IMR-90 (cell line): ENCODE data around the gene AGAP1. TPM values are rescaled to one million over a fixed set of nuclear protein-coding genes. Genes with fewer than 3 reads are reported as not detected.

ENCODE experiments used
- ATAC-seq: fragments of 200-7000 bp; cut with Tn5 transposase; 2 replicates; pipeline ENCODE4 v1.9.1; 2020; ENCODE audit warnings: low read depth, mild to moderate bottlenecking, moderate library complexity
- BruUV-seq: library from RNA; stranded (reverse); fragments of 400-500 nt; replicated peaks from 2 replicates; lab custom pipeline; 2021; lab: Mats Ljungman, UMichigan
- CTCF ChIA-PET: fragments of 300-600 bp; formaldehyde crosslinking; extraction: SDS; loops from one replicate; lab custom pipeline; 2021; ENCODE audit warnings: antibody characterized with exemption; lab: Yijun Ruan, JAX
- POLR2A ChIA-PET: fragments of 300-600 bp; sonication (Branson Sonifier 250); formaldehyde crosslinking; loops from one replicate; lab custom pipeline; 2022; ENCODE audit warnings: antibody characterized with exemption; ENCODE audit not compliant: unreplicated experiment; lab: Charles Lee
- DNase-seq: peaks from one replicate; pipeline ENCODE4 v3.0.0; 2013
- H2AFZ ChIP-seq: replicated peaks from 2 replicates; pipeline ENCODE3; 2013; ENCODE audit warnings: low read length, mild to moderate bottlenecking; ENCODE audit not compliant: poor library complexity
- H2AK5ac ChIP-seq: 2 replicates; pipeline ENCODE4 v1.6.1; 2013; ENCODE audit warnings: low read depth, low read length, inconsistent platforms
- H2AK9ac ChIP-seq: replicated peaks from 2 replicates; pipeline ENCODE3; 2013; ENCODE audit warnings: mild to moderate bottlenecking, low read depth, low read length, moderate library complexity; ENCODE audit not compliant: poor library complexity
- H2BK120ac ChIP-seq: 2 replicates; pipeline ENCODE4 v1.6.1; 2013; ENCODE audit warnings: low read depth, low read length, inconsistent platforms
- H2BK15ac ChIP-seq: 3 replicates; pipeline ENCODE4 v1.6.1; 2013; ENCODE audit warnings: low read depth, low read length, inconsistent platforms
- H2BK20ac ChIP-seq: 2 replicates; pipeline ENCODE4 v1.6.1; 2013; ENCODE audit warnings: low read depth, mild to moderate bottlenecking, inconsistent platforms, low read length, moderate library complexity
- H2BK5ac ChIP-seq: 2 replicates; pipeline ENCODE4 v1.6.1; 2013; ENCODE audit warnings: mild to moderate bottlenecking, low read depth, low read length, inconsistent platforms; ENCODE audit not compliant: poor library complexity, severe bottlenecking
- H3K14ac ChIP-seq: replicated peaks from 2 replicates; pipeline ENCODE4 v1.6.1; 2013; ENCODE audit warnings: low read depth, low read length, inconsistent platforms
- H3K18ac ChIP-seq: 2 replicates; pipeline ENCODE4 v1.6.1; 2013; ENCODE audit warnings: low read depth, low read length, control low read depth
- H3K23ac ChIP-seq: 2 replicates; pipeline ENCODE4 v1.6.1; 2013; ENCODE audit warnings: low read depth, low read length, inconsistent platforms
- H3K27ac ChIP-seq: 2 replicates; pipeline ENCODE4 v1.5.1; 2013; ENCODE audit warnings: mild to moderate bottlenecking, control low read depth, low read length; ENCODE audit not compliant: insufficient read depth
- H3K27me3 ChIP-seq: 2 replicates; pipeline ENCODE4 v1.6.1; 2013; ENCODE audit warnings: low read length; ENCODE audit not compliant: control insufficient read depth, insufficient read depth
- H3K36me3 ChIP-seq: 2 replicates; pipeline ENCODE4 v1.6.1; 2013; ENCODE audit warnings: low read length, mixed read lengths; ENCODE audit not compliant: control insufficient read depth, insufficient read depth
- H3K4ac ChIP-seq: 2 replicates; pipeline ENCODE4 v1.6.1; 2013; ENCODE audit warnings: low read depth, low read length, inconsistent platforms
- H3K4me1 ChIP-seq: 2 replicates; pipeline ENCODE4 v1.6.1; 2013; ENCODE audit warnings: low read length, mixed read lengths; ENCODE audit not compliant: control insufficient read depth, insufficient read depth
- H3K4me2 ChIP-seq: 2 replicates; pipeline ENCODE4 v1.6.1; 2013; ENCODE audit warnings: low read depth, mild to moderate bottlenecking, control low read depth, low read length, moderate library complexity
- H3K4me3 ChIP-seq: 2 replicates; pipeline ENCODE4 v1.5.1; 2013; ENCODE audit warnings: low read depth, mild to moderate bottlenecking, control low read depth, low read length, moderate library complexity; ENCODE audit not compliant: insufficient read depth
- H3K56ac ChIP-seq: 2 replicates; pipeline ENCODE4 v1.6.1; 2013; ENCODE audit warnings: low read length, inconsistent platforms; ENCODE audit not compliant: insufficient read depth; ENCODE audit errors: extremely low read depth
- H3K79me1 ChIP-seq, 2 experiments: 2 replicates each; pipeline ENCODE4 v1.6.1; 2013; ENCODE audit warnings: low read length in 2 of 2, inconsistent platforms in 1 of 2, low read depth in 1 of 2
- H3K9ac ChIP-seq: 2 replicates; pipeline ENCODE4 v1.6.1; 2013; ENCODE audit warnings: low read depth, low read length, control low read depth
- H3K9me1 ChIP-seq: 2 replicates; pipeline ENCODE4 v1.6.1; 2013; ENCODE audit warnings: low read length, inconsistent platforms; ENCODE audit not compliant: insufficient read depth
- H3K9me3 ChIP-seq: 2 replicates; pipeline ENCODE4 v1.6.1; 2013; ENCODE audit warnings: low read length; ENCODE audit not compliant: control insufficient read depth, insufficient read depth
- H4K20me1 ChIP-seq: 2 replicates; pipeline ENCODE4 v1.6.1; 2013; ENCODE audit warnings: low read length, inconsistent platforms; ENCODE audit not compliant: insufficient read depth
- H4K5ac ChIP-seq: 2 replicates; pipeline ENCODE4 v1.6.1; 2013; ENCODE audit warnings: mild to moderate bottlenecking, low read depth, low read length, control low read depth
- H4K8ac ChIP-seq, 2 experiments: 2 replicates each; pipeline ENCODE4 v1.6.1; 2013; ENCODE audit warnings: low read depth in 2 of 2, low read length in 2 of 2, control low read depth in 1 of 2, inconsistent platforms in 1 of 2
- H4K91ac ChIP-seq: 2 replicates; pipeline ENCODE4 v1.6.1; 2013; ENCODE audit warnings: low read depth, low read length, inconsistent platforms; ENCODE audit not compliant: insufficient read depth
- CEBPB ChIP-seq: IDR thresholded peaks from 2 replicates; pipeline ENCODE4 v1.6.1; 2012; ENCODE audit warnings: low read depth, low read length, improper control_type of control experiment
- MXI1 ChIP-seq: IDR thresholded peaks from 2 replicates; pipeline ENCODE4 v1.6.1; 2012; ENCODE audit warnings: low read depth, mild to moderate bottlenecking, low read length, moderate library complexity, borderline replicate concordance
- POLR2A ChIP-seq: IDR thresholded peaks from 2 replicates; pipeline ENCODE4 v1.6.1; 2012; ENCODE audit warnings: mild to moderate bottlenecking, low read depth, low read length
- RAD21 ChIP-seq: IDR thresholded peaks from 2 replicates; pipeline ENCODE4 v1.6.1; 2012; ENCODE audit warnings: low read length, improper control_type of control experiment
- RCOR1 ChIP-seq: IDR thresholded peaks from 2 replicates; pipeline ENCODE4 v1.6.1; 2012; ENCODE audit warnings: mild to moderate bottlenecking, low read length, improper control_type of control experiment; ENCODE audit not compliant: insufficient replicate concordance
- RFX5 ChIP-seq: IDR thresholded peaks from 2 replicates; pipeline ENCODE4 v1.8.0; 2012; ENCODE audit warnings: low read depth, mild to moderate bottlenecking, low read length, moderate library complexity
- SMC3 ChIP-seq: fragments of 150-350 bp; IDR thresholded peaks from 2 replicates; pipeline ENCODE4 v1.6.1; 2016; ENCODE audit warnings: low read depth, mild to moderate bottlenecking, antibody characterized with exemption, low read length, moderate library complexity
- WGBS, 2 experiments: methylation state at CpG; one replicate each; pipeline versions ENCODE4 v1.1.5 to v1.1.7; 2013; ENCODE audit warnings: missing lambda C conversion rate in 2 of 2; ENCODE audit not compliant: insufficient read length in 1 of 2; ENCODE audit errors: extremely low coverage in 2 of 2; 5-methylcytosine and 5-hydroxymethylcytosine counted together
- dilution Hi-C: fragments of 300-500 bp; cut with HindIII; formaldehyde crosslinking; loops from one replicate; pipeline ENCODE4 v1.14.3; 2018; ENCODE audit warnings: low sequenced_read_pairs; ENCODE audit not compliant: unreplicated experiment
- in situ Hi-C: fragments of 300-500 bp; cut with MboI; formaldehyde crosslinking; loops from 3 replicates; pipeline ENCODE4 v1.14.3; 2019; ENCODE audit warnings: low sequenced_read_pairs, inconsistent platforms, mixed read lengths
- intact Hi-C: fragments of 100-400 bp; cut with micrococcal nuclease; formaldehyde crosslinking; loops from 2 replicates; pipeline ENCODE4 v1.10.0; 2022
- polyA plus RNA-seq, 3 experiments: library from polyadenylated mRNA; depleted of rRNA; stranded (reverse); fragments of >200 nt; gene quantifications; 2 replicates each; pipeline ENCODE4 v1.2.3, GENCODE V29; 2012; ENCODE audit warnings: low replicate concordance in 1 of 3
- total RNA-seq: library from RNA; depleted of rRNA; stranded (reverse); fragments of >200 nt; gene quantifications from 2 replicates; pipeline ENCODE4 v1.2.3, GENCODE V29; 2012
- TF ChIP-seq, protein P1 (sequence below): fragments of 150-350 bp; IDR thresholded peaks from 2 replicates; pipeline ENCODE4 v1.6.1; 2017; ENCODE audit warnings: mild to moderate bottlenecking, antibody characterized with exemption, low read length, low read depth
- TF ChIP-seq, protein P2 (sequence below): fragments of 150-350 bp; IDR thresholded peaks from 2 replicates; pipeline ENCODE4 v1.6.1; 2016; ENCODE audit warnings: low read depth, mild to moderate bottlenecking, low read length, moderate library complexity, borderline replicate concordance

Gene AGAP1
- total and polyA plus RNA-seq, 2 of the 4 experiments (the other 2 are of a cell fraction): 15.1 to 16.4 TPM

DNA sequence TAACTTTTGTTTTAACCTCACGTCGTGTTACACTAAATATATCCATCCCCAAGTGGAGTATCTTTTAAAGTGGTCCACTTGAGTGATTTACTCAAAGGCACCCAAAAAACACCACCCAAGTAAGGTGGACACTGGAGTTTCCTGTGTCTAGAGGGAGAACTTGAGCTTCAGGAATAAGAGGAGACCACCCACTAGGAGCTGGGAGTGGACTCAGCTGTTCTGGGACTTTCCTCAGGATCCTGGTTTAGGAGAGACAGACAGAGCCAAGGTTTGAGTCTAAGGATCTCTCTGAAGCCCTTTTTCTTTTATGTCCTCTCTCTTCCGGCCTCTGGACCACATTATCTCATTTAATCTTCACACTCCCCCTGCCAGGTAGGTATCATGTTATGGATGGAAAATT, 523.6 kb downstream of the AGAP1 start:
- CTCF ChIA-PET: interaction anchor here (0.7 kb wide), 1 partner anchor 103 kb away, joined by 3 read pairs; no protein-coding TSS in a partner anchor
- no peak overlapping the region for H4K91ac ChIP-seq
- in situ Hi-C loops: no loop called here

More for the DNA sequence above, 523.6 kb downstream of the AGAP1 start:
- no peak overlapping the region for H2BK120ac ChIP-seq
- no peak overlapping the region for H3K9ac ChIP-seq
- H3K79me1 ChIP-seq: no peaks in the 10 kb centered on the region
- dilution Hi-C loops (no loop called here), intact Hi-C loops (no loop called here)
- H2AFZ ChIP-seq: no peak overlapping the region
- H3K36me3 ChIP-seq: no peaks in the 10 kb centered on the region
- H2BK15ac ChIP-seq: no peak overlapping the region
- no peak overlapping the region for H3K27ac ChIP-seq
- H3K18ac ChIP-seq: no peak overlapping the region
- no peak overlapping the region for H3K14ac ChIP-seq
- H2BK20ac ChIP-seq: no peak overlapping the region
- H2AK5ac ChIP-seq: no peak overlapping the region
- no peaks in the 10 kb centered on the region for H3K9me3 ChIP-seq
- no peaks in the 10 kb centered on the region for H3K9me1 ChIP-seq
- no peak overlapping the region for H2AK9ac ChIP-seq
- H3K23ac ChIP-seq: no peak overlapping the region
- no peaks in the 10 kb centered on the region for H4K20me1 ChIP-seq
- H3K4ac ChIP-seq: no peak overlapping the region
- DNase-seq: no peak
- H4K5ac ChIP-seq: no peak overlapping the region
- H3K27me3 ChIP-seq: no peaks in the 10 kb centered on the region
- H2BK5ac ChIP-seq: no peak overlapping the region
- H3K4me3 ChIP-seq: no peak overlapping the region
- H3K4me2 ChIP-seq: no peak overlapping the region
- no peaks in the 10 kb centered on the region for H3K4me1 ChIP-seq
- POLR2A ChIA-PET: no interaction called here
- no TSS peak for BruUV-seq
- H4K8ac ChIP-seq: no peak overlapping the region
- no CpG with 5 or more reads among the region's 3 CpGs for WGBS, 2 experiments
- no peak for TF ChIP-seq SMC3
- TF ChIP-seq POLR2A: no peak
- no peak for TF ChIP-seq RCOR1
- TF ChIP-seq MXI1: no peak
- no peak for TF ChIP-seq RFX5
- no peak for TF ChIP-seq CEBPB
- TF ChIP-seq, protein P1, sequence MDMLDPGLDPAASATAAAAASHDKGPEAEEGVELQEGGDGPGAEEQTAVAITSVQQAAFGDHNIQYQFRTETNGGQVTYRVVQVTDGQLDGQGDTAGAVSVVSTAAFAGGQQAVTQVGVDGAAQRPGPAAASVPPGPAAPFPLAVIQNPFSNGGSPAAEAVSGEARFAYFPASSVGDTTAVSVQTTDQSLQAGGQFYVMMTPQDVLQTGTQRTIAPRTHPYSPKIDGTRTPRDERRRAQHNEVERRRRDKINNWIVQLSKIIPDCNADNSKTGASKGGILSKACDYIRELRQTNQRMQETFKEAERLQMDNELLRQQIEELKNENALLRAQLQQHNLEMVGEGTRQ: no peak
- TF ChIP-seq RAD21: no peak
- TF ChIP-seq, protein P2, sequence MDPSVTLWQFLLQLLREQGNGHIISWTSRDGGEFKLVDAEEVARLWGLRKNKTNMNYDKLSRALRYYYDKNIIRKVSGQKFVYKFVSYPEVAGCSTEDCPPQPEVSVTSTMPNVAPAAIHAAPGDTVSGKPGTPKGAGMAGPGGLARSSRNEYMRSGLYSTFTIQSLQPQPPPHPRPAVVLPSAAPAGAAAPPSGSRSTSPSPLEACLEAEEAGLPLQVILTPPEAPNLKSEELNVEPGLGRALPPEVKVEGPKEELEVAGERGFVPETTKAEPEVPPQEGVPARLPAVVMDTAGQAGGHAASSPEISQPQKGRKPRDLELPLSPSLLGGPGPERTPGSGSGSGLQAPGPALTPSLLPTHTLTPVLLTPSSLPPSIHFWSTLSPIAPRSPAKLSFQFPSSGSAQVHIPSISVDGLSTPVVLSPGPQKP: no peak
- no peak for ATAC-seq
- no peak overlapping the region for H3K56ac ChIP-seq
